HCT116 (cell line): Measurements from ENCODE around the gene OR51D1. TPM values are rescaled to one million over a fixed set of nuclear protein-coding genes. Genes with fewer than 3 reads are reported as not detected.

Source experiments
- ATAC-seq: fragments of 200-7000 bp; cut with Tn5 transposase; 2 replicates; pipeline ENCODE4 v1.9.1; 2020; ENCODE audit warnings: mild to moderate bottlenecking, moderate library complexity
- BruUV-seq: library from RNA; stranded (reverse); fragments of 400-500 nt; replicated peaks from 2 replicates; lab custom pipeline; 2021; lab: Mats Ljungman, UMichigan
- CTCF ChIA-PET: fragments of 300-600 bp; sonication (Branson Sonifier 250); formaldehyde crosslinking; loops from one replicate; lab custom pipeline; 2021; ENCODE audit warnings: antibody characterized with exemption; lab: Charles Lee
- POLR2A ChIA-PET: fragments of 300-600, 350-600 bp; sonication (Branson Sonifier 250); formaldehyde crosslinking; loops from one replicate; lab custom pipeline; 2021; ENCODE audit warnings: antibody characterized with exemption; lab: Charles Lee
- RAD21 ChIA-PET, 2 experiments: fragments of 300-600 bp; sonication (Branson Sonifier 250); formaldehyde crosslinking; loops; one replicate each; lab custom pipeline; 2023; ENCODE audit warnings: low total read pairs in 2 of 2; ENCODE audit not compliant: uncharacterized antibody in 2 of 2, unreplicated experiment in 2 of 2, low non-redundant PET in 1 of 2; lab: Charles Lee
- DNase-seq: peaks from one replicate; pipeline ENCODE4 v3.0.0-alpha.2; 2010; ENCODE audit warnings: low read depth, low spot score
- H2AFZ ChIP-seq: fragments of 200-600 bp; shearing (Covaris generic), sonication (generic); 2 replicates; pipeline ENCODE4 v1.6.1; 2017; ENCODE audit warnings: low read depth, mixed run types, mixed read lengths, antibody characterized with exemption, low read length; ENCODE audit not compliant: poor library complexity, severe bottlenecking
- H3K27ac ChIP-seq: 2 replicates; pipeline ENCODE4 v1.5.1; 2012; ENCODE audit warnings: low read depth, low read length
- H3K27me3 ChIP-seq: fragments of 200-600 bp; sonication (generic); 2 replicates; pipeline ENCODE4 v1.6.1; 2016; ENCODE audit warnings: mixed run types, low read length, mixed read lengths; ENCODE audit not compliant: insufficient read depth
- H3K36me3 ChIP-seq, 2 experiments: fragments of 200-500 bp in 1 of 2; fragments of 200-600 bp in 1 of 2; sonication (Bioruptor generic) in 1 of 2; sonication (generic) in 1 of 2; 2 replicates each; pipeline versions ENCODE4 v1.5.1 to v1.6.1; 2014 to 2016; ENCODE audit warnings: low read length in 2 of 2, inconsistent platforms in 1 of 2, mixed read lengths in 1 of 2, mixed run types in 1 of 2; ENCODE audit not compliant: insufficient read depth in 2 of 2, control insufficient read depth in 1 of 2
- H3K4me1 ChIP-seq, 2 experiments: fragments of 200-600 bp in 1 of 2; sonication (generic) in 1 of 2; 2 replicates each; pipeline versions ENCODE4 v1.5.1 to v1.6.1; 2012 to 2017; ENCODE audit warnings: low read length in 2 of 2, inconsistent platforms in 1 of 2, mild to moderate bottlenecking in 1 of 2, mixed read lengths in 1 of 2, mixed run types in 1 of 2, moderate library complexity in 1 of 2; ENCODE audit not compliant: insufficient read depth in 2 of 2, control insufficient read depth in 1 of 2
- H3K4me2 ChIP-seq: fragments of 200-600 bp; sonication (generic); 2 replicates; pipeline ENCODE4 v1.6.1; 2017; ENCODE audit warnings: mixed run types, low read length, mixed read lengths
- H3K4me3 ChIP-seq, 2 experiments: fragments of 200-600 bp in 1 of 2; sonication (generic) in 1 of 2; replicated peaks in 1 of 2; 2 replicates each; pipeline ENCODE4 v1.5.1; 2011 to 2016; ENCODE audit warnings: low read length in 2 of 2, control low read depth in 1 of 2, low read depth in 1 of 2, mild to moderate bottlenecking in 1 of 2, mixed read lengths in 1 of 2, mixed run types in 1 of 2
- H3K79me2 ChIP-seq: fragments of 200-600 bp; sonication (generic); 2 replicates; pipeline ENCODE4 v1.6.1; 2017; ENCODE audit warnings: mild to moderate bottlenecking, mixed run types, low read length, moderate library complexity, mixed read lengths; ENCODE audit not compliant: insufficient read depth
- H3K9ac ChIP-seq: fragments of 200-600 bp; sonication (generic); 2 replicates; pipeline ENCODE4 v1.6.1; 2016; ENCODE audit warnings: low read length, mixed read lengths
- H3K9me2 ChIP-seq: fragments of 200-600 bp; sonication (generic), shearing (Covaris generic); 2 replicates; pipeline ENCODE4 v1.6.1; 2017; ENCODE audit warnings: mixed run types, mild to moderate bottlenecking, moderate library complexity; ENCODE audit not compliant: insufficient read depth
- H3K9me3 ChIP-seq, 2 experiments: fragments of 200-500 bp in 1 of 2; fragments of 200-600 bp in 1 of 2; sonication (Bioruptor generic) in 1 of 2; sonication (generic) in 1 of 2; 2 replicates each; pipeline ENCODE4 v1.6.1; 2014 to 2017; ENCODE audit warnings: low read length in 2 of 2, mixed read lengths in 2 of 2, inconsistent platforms in 1 of 2, low read depth in 1 of 2, mild to moderate bottlenecking in 1 of 2, mixed run types in 1 of 2, moderate library complexity in 1 of 2; ENCODE audit not compliant: control insufficient read depth in 1 of 2, insufficient read depth in 1 of 2
- H4K20me1 ChIP-seq: fragments of 200-600 bp; sonication (generic), shearing (Covaris generic); 2 replicates; pipeline ENCODE4 v1.6.1; 2017; ENCODE audit warnings: mixed run types, mild to moderate bottlenecking, moderate library complexity; ENCODE audit not compliant: insufficient read depth
- CBX3 ChIP-seq: IDR thresholded peaks from 2 replicates; pipeline ENCODE4 v1.6.1; 2012; ENCODE audit warnings: low read depth
- CEBPB ChIP-seq: IDR thresholded peaks from 2 replicates; pipeline ENCODE4 v1.6.1; 2012; ENCODE audit warnings: low read depth
- CTCF ChIP-seq, 3 experiments: fragments of 200-600 bp in 1 of 3; sonication (generic) in 1 of 3; IDR thresholded peaks in 2 of 3; conservative IDR thresholded peaks in 1 of 3; 2 replicates each; pipeline ENCODE4 v1.5.1; 2012 to 2017; ENCODE audit warnings: low read depth in 2 of 3, low read length in 2 of 3, antibody characterized with exemption in 1 of 3, borderline replicate concordance in 1 of 3, control low read depth in 1 of 3, mild to moderate bottlenecking in 1 of 3, mixed read lengths in 1 of 3, mixed run types in 1 of 3, moderate library complexity in 1 of 3; ENCODE audit not compliant: insufficient read depth in 1 of 3
- EGR1 ChIP-seq: IDR thresholded peaks from 2 replicates; pipeline ENCODE4 v1.6.1; 2012; ENCODE audit warnings: low read depth
- EZH2 ChIP-seq: fragments of 200-600 bp; sonication (generic); IDR thresholded peaks from 2 replicates; pipeline ENCODE4 v1.6.1; 2017; ENCODE audit warnings: antibody characterized with exemption, mixed run types
- FOSL1 ChIP-seq: IDR thresholded peaks from 2 replicates; pipeline ENCODE4 v1.6.1; 2012; ENCODE audit warnings: low read depth
- JUND ChIP-seq: IDR thresholded peaks from 2 replicates; pipeline ENCODE4 v1.6.1; 2012
- POLR2AphosphoS5 ChIP-seq: IDR thresholded peaks from 2 replicates; pipeline ENCODE4 v1.6.1; 2011; ENCODE audit warnings: mild to moderate bottlenecking, low read depth, low read length, moderate library complexity
- RAD21 ChIP-seq: IDR thresholded peaks from 2 replicates; pipeline ENCODE4 v1.6.1; 2012; ENCODE audit warnings: low read depth, mild to moderate bottlenecking
- SIN3A ChIP-seq: IDR thresholded peaks from 2 replicates; pipeline ENCODE4 v1.6.1; 2012; ENCODE audit warnings: low read depth
- SP1 ChIP-seq: IDR thresholded peaks from 2 replicates; pipeline ENCODE4 v1.6.1; 2012; ENCODE audit warnings: low read depth
- SRF ChIP-seq: IDR thresholded peaks from 2 replicates; pipeline ENCODE4 v1.6.1; 2012; ENCODE audit warnings: low read depth
- YY1 ChIP-seq: IDR thresholded peaks from 2 replicates; pipeline ENCODE4 v1.6.1; 2011; ENCODE audit warnings: low read length, low read depth, moderate library complexity, mild to moderate bottlenecking; ENCODE audit not compliant: insufficient replicate concordance; ENCODE audit errors: extremely low read depth
- ZBTB33 ChIP-seq: IDR thresholded peaks from 2 replicates; pipeline ENCODE4 v1.6.1; 2011; ENCODE audit warnings: mild to moderate bottlenecking, low read length, moderate library complexity; ENCODE audit not compliant: insufficient replicate concordance; ENCODE audit errors: extremely low read depth
- ZFX ChIP-seq: fragments of 450-650 bp; IDR thresholded peaks from 2 replicates; pipeline ENCODE4 v1.6.1; 2017
- ZNF274 ChIP-seq: fragments of 200-500 bp; sonication (Bioruptor generic); IDR thresholded peaks from 2 replicates; pipeline ENCODE4 v1.6.1; 2014; ENCODE audit warnings: mild to moderate bottlenecking, low read depth, low read length, inconsistent platforms
- intact Hi-C: fragments of 100-400 bp; cut with micrococcal nuclease; formaldehyde crosslinking; loops from 2 replicates; pipeline ENCODE4 v1.10.0; 2022
- total RNA-seq: library from RNA; stranded (reverse); gene quantifications from one replicate; pipeline ENCODE4 v1.2.1, GENCODE V29; 2021; ENCODE audit not compliant: unreplicated experiment
- TF ChIP-seq, protein P1 (sequence below): IDR thresholded peaks from 2 replicates; pipeline ENCODE4 v1.6.1; 2012
- TF ChIP-seq, protein P2 (sequence below): IDR thresholded peaks from 2 replicates; pipeline ENCODE4 v1.6.1; 2012

Gene OR51D1
- total RNA-seq, 1 experiment from 2014 or later, result not detected

DNA sequence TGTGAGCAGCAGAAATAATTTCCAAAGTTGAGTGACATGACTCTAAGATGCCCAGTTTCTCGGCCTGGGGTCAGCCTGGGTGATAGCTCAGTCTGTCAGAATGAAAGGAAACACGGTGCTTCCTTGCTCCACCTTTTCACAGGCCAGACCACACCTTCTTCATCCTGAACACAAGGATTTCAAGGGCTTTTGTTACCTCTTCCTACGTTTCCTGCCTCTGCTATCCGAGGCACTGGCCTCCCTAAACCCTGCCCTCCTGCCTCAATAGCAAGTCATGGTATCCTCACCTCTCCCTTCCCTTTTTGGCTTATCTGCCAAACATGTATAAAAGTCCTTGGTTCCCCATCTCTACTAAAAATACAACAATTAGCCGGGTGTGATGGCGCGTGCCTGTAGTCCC lies 4.8 kb downstream of the OR51D1 start:
- no peak for TF ChIP-seq CBX3
- no peak for TF ChIP-seq ZBTB33
- no peak for TF ChIP-seq EZH2
- TF ChIP-seq YY1, result no peak
- no peak for TF ChIP-seq RAD21
- TF ChIP-seq JUND, result no peak
- TF ChIP-seq, protein P1, sequence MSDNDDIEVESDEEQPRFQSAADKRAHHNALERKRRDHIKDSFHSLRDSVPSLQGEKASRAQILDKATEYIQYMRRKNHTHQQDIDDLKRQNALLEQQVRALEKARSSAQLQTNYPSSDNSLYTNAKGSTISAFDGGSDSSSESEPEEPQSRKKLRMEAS, result no peak
- TF ChIP-seq FOSL1, result no peak
- TF ChIP-seq SP1, result no peak
- TF ChIP-seq CEBPB, result no peak
- no peak for TF ChIP-seq ZFX
- TF ChIP-seq CTCF (IDR thresholded peaks at IDR 0.05 in 2 of 3, conservative IDR thresholded peaks at IDR 0.05 in 1 of 3; ENCODE audit: borderline replicate concordance in 1 of 3, insufficient read depth in 1 of 3, low read depth in 2 of 3, low read length in 2 of 3), result no peak
- TF ChIP-seq SRF, result no peak
- no peak for TF ChIP-seq POLR2AphosphoS5
- no peak for TF ChIP-seq SIN3A
- TF ChIP-seq, protein P2, sequence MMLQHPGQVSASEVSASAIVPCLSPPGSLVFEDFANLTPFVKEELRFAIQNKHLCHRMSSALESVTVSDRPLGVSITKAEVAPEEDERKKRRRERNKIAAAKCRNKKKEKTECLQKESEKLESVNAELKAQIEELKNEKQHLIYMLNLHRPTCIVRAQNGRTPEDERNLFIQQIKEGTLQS, result no peak
- no peak for TF ChIP-seq EGR1
- no peak for TF ChIP-seq ZNF274
- Histone ChIP-seq H4K20me1 (no peaks in the 10 kb centered on the region), H2AFZ (no peak overlapping the region), H3K27me3 (peaks cover 58% of the 10 kb centered on the region), H3K9me3 (no peaks in the 10 kb centered on the region), H3K9me2 (no peaks in the 10 kb centered on the region), H3K79me2 (no peaks in the 10 kb centered on the region), H3K36me3 (no peaks in the 10 kb centered on the region), H3K4me2 (no peak overlapping the region), H3K4me3 (no peak overlapping the region), H3K4me1 (no peaks in the 10 kb centered on the region), H3K27ac (no peak overlapping the region), H3K9ac (no peak overlapping the region)
- POLR2A ChIA-PET, result no interaction called here
- no peak for ATAC-seq
- DNase-seq, result no peak
- BruUV-seq, result no TSS peak
- RAD21 ChIA-PET, result no interaction called here
- intact Hi-C loops, result no loop called here
- CTCF ChIA-PET, result no interaction called here
